GM10266 (cell line): ENCODE results near the gene OSGIN1.

Experiments
- DNase-seq: peaks from one replicate; pipeline ENCODE4 v3.0.0; 2012; ENCODE audit errors: extremely low spot score
- TF ChIP-seq, protein P1 (sequence below): IDR thresholded peaks from 2 replicates; pipeline ENCODE4 v1.5.1; 2012; ENCODE audit warnings: mild to moderate bottlenecking, low read depth; ENCODE audit not compliant: control insufficient read depth, insufficient read depth; ENCODE audit errors: missing control alignments

OSGIN1 gene, protein sequence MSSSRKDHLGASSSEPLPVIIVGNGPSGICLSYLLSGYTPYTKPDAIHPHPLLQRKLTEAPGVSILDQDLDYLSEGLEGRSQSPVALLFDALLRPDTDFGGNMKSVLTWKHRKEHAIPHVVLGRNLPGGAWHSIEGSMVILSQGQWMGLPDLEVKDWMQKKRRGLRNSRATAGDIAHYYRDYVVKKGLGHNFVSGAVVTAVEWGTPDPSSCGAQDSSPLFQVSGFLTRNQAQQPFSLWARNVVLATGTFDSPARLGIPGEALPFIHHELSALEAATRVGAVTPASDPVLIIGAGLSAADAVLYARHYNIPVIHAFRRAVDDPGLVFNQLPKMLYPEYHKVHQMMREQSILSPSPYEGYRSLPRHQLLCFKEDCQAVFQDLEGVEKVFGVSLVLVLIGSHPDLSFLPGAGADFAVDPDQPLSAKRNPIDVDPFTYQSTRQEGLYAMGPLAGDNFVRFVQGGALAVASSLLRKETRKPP

DNA sequence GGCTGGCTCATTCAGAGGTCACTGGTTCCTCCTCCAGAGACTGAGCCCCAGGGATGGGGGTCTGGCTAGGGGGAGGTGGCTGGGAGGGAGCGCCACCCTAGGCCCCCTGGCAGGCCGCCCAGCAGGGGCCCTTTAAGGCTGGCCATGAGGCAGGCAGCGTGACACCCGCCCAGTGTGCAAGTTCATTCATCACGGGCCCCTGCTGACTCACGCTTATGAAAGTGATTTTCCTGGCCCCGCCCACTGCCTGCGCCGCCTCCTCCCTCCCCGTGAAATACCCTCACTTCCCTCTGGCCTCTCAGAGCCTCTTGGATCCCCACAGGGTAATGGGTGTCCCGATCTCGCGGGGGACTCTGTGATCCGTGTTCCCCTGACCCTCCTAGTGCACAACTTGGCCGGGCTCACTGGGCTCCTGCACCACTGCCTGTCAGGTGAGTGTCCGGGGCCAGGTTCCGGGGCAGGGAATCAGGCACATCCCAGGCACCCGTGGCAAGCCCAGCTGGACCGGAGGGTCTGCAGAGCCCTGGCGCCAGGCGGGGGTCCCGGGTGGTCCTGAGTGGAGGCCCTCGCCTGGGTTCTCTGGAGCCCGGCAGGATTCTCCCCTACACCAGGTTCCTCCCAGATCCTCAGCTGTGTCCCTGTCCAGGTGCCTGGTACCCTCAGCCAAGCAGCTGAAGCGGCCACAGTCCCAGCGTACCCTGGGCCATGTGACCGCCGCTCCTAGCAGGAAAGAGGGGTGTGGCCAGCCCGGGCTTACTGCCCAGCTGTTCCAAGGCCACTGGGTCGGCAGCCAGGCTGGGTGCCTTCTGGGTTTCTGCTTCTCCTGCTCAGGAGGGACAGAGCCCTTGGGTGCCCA is at the start of gene OSGIN1:
OSGIN1 (plus strand) TSS at position 301 of the 856 bp plus-strand sequence. CDS start 4,432 bp downstream, outside the sequence.
- TF ChIP-seq, protein P1, sequence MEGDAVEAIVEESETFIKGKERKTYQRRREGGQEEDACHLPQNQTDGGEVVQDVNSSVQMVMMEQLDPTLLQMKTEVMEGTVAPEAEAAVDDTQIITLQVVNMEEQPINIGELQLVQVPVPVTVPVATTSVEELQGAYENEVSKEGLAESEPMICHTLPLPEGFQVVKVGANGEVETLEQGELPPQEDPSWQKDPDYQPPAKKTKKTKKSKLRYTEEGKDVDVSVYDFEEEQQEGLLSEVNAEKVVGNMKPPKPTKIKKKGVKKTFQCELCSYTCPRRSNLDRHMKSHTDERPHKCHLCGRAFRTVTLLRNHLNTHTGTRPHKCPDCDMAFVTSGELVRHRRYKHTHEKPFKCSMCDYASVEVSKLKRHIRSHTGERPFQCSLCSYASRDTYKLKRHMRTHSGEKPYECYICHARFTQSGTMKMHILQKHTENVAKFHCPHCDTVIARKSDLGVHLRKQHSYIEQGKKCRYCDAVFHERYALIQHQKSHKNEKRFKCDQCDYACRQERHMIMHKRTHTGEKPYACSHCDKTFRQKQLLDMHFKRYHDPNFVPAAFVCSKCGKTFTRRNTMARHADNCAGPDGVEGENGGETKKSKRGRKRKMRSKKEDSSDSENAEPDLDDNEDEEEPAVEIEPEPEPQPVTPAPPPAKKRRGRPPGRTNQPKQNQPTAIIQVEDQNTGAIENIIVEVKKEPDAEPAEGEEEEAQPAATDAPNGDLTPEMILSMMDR: no peak
- peak; percentile 82 for DNase-seq

DNA sequence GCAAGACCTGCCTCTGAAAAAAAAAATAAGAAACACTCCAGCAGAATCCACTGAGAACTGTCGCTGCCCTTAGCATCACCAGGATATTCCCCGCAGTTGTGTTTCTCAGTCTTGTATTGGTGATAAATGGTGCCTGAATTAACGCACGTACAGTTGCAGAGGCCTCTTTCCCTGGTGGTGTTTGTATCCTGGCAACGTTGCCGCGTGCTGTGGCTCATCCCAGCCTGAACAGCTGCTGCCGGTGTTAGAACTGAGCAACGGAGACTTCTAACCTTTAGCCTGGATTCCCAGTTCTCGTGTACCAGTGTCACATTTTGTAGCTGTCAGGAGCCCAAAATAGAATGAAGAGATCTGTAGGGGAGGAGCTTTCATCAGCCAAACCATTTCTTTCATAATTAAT is 49.3 kb upstream of the OSGIN1 start:
- DNase-seq: no peak
- TF ChIP-seq, protein P1: no peak

DNA sequence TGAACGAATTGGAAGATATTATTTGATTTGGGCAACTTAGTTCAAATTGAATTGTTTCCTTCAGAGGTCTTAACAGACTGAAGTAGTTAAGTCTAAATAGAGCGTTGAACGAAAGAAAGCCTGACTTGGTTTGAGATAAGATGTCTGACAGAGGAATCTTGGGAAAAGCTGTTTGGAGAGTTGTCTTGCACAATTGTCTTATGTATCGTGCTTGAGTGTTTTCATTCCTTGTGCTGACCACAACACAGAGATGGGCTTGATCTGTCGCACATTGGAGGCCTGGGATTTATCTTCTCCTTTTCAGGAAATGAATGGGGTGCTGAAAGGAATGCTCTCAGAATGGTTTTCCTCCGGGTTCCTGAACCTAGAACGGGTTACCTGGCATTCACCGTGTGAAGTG is 46.4 kb upstream of the OSGIN1 start:
- TF ChIP-seq, protein P1: no peak
- no peak for DNase-seq

DNA sequence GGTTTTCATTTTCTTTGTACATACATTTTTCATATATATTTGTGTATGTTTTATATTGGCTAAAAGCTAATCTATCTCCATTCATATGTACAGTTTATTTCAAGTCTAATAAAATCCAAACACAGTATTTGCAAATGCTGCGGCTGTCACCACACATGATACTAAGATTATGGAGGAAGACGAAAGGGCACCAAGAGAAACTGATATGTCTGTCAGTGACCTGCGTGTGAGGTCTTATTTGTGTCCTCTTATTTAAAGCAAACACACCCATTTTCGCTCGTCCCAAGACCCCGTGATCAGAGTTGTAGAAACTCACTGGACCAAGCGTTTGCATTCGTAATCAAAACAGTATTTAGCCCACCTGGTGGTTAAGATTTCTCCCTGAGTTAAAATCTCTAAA is 45.9 kb upstream of the OSGIN1 start:
- no peak for DNase-seq
- TF ChIP-seq, protein P1: no peak

DNA sequence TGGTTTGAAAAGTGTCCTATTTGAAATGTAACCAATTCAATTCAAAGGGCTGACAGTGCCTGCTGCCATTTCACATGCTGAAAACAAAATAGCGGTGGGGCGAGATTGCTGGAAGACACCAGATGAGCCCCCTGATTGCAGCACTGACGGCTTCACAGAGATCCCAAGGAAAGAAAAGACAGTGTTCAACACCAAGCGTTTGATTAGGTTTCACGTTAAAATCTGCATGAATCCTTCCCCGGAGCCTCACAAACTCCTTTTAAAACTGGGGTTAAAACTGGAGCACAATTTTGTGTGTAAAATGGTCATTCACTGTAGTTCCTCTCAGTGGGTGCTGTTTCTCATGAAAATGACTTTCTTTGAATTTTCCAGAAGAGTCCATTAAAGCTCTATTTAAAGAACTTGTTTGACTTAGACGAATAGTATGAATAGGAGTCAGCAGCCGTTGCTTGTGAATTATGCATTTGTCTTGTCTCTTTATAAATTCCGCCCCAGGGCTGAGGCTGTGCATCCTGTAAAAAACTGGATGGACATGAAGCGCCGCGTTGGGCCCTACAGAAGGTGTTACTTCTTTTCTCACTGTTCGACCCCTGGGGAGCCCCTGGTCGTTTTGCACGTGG is 45.3 kb upstream of the OSGIN1 start:
- TF ChIP-seq, protein P1: no peak
- no peak for DNase-seq

DNA sequence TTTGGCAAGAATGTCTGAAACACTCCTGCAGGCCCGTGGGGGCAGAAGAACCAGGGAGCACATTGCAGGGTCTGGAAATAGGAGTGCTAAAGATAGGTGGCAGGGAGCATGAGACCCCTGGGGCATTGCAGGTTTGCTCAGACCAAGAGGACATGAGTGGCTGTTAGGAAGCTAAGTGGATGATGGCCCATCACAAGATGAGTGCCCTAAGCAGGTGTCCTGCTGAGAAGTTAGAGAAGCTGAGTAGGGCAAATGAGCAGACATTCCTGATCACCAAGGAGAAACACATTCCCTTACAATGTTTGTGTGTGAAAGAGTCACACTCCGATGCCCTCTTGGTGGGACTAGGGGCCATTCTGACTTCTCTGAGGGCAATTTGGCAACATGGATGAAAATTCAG is 44.2 kb upstream of the OSGIN1 start:
- TF ChIP-seq, protein P1: no peak

More for the DNA sequence above, 44.2 kb upstream of the OSGIN1 start:
- DNase-seq: no peak
